ENCODE measurements around the gene SETD3. TPM values are rescaled to one million over a fixed set of nuclear protein-coding genes. Genes with fewer than 3 reads are reported as not detected.

SETD3 gene
- total and polyA plus RNA-seq, 2 donors, result 39.0 to 83.6 TPM

DNA sequence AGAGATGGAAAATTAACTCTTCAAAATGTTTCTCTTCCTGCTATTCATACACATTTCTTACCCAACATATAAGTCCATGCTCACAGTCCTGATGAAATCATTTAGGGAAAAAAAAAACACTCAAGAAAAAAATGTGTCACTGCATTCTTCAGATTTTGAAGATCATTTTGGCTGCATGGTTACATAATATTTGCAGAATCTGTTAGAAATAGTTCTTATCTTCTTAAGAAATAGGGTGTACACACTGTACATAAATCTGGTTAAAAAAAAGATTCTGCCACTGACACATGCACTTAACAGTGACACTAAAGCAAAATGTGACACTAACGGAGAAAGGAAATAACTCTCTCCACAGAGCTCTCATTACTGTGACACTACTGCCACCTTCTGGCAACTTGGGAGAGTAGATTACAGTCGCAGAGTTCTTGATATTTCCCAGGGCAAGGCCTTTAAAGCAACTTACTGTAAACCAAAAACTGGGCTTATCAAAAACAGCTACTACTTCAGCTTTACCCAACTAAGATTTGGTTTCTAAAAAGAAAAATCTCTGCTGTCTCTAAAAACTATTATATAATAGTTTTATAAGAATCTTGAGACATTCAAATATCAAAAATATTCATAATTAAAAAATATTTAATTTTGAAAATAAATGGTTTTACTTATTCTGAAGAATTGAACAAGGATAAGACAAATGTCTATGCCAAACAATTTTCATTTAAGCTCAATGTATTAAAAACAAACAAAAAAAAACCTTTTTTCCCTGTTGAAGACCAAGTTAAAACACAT lies 65.0 kb downstream of the SETD3 start:
- 6% methylated on average over 2 of the region's 2 CpGs for WGBS
- no peaks in the 10 kb centered on the region for H3K9me3 ChIP-seq (ENCODE audit: control insufficient read depth in 2 of 2, insufficient read depth in 1 of 2, low read length in 1 of 2)
- no peak overlapping the region for H3K27ac ChIP-seq (ENCODE audit: low read depth in 1 of 2, low read length in 1 of 2)
- H3K27me3 ChIP-seq (ENCODE audit: control insufficient read depth in 2 of 2, insufficient read depth in 1 of 2, low read length in 1 of 2), result no peaks in the 10 kb centered on the region
- H3K36me3 ChIP-seq (ENCODE audit: control insufficient read depth in 2 of 2, insufficient read depth in 2 of 2, low read length in 1 of 2), result peaks cover 3 to 22% of the 10 kb centered on the region in 2 donors
- no peak overlapping the region for H3K4me3 ChIP-seq (ENCODE audit: low read length in 2 of 2)
- peak; percentile 55 to 95 (median 92) for DNase-seq (ENCODE audit: low read depth in 6 of 9, low spot score in 9 of 9)
- peaks cover 0 to 3% of the 10 kb centered on the region in 2 donors for H3K4me1 ChIP-seq (ENCODE audit: control insufficient read depth in 2 of 2, insufficient read depth in 2 of 2, low read length in 2 of 2)

DNA sequence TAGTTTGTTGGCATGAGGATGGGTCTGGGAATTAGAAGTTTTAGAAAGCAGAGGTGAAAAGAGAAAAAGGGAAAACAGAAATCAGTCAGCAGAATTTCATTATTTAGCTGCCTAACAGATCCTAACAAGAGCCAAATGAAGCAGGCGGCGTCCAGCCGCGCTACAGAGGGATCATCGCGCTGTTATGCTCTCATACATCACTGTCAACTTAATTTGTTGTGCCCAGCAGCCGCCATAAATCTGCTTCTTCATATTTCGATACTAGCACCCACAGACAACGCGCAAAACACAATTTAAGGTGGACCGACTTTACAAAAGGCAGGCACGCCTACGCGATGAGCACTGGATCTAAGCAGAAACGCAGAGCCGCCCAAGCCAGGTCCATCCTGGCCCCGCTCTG lies 66.7 kb downstream of the SETD3 start:
- no peaks in the 10 kb centered on the region for H3K9me3 ChIP-seq (ENCODE audit: control insufficient read depth in 2 of 2, insufficient read depth in 1 of 2, low read length in 1 of 2)
- H3K4me3 ChIP-seq (ENCODE audit: low read length in 2 of 2), result no peak overlapping the region
- H3K4me1 ChIP-seq (ENCODE audit: control insufficient read depth in 2 of 2, insufficient read depth in 2 of 2, low read length in 2 of 2), result peaks cover 0 to 3% of the 10 kb centered on the region in 2 donors
- no peaks in the 10 kb centered on the region for H3K27me3 ChIP-seq (ENCODE audit: control insufficient read depth in 2 of 2, insufficient read depth in 1 of 2, low read length in 1 of 2)
- H3K36me3 ChIP-seq (ENCODE audit: control insufficient read depth in 2 of 2, insufficient read depth in 2 of 2, low read length in 1 of 2), result peaks cover 6 to 31% of the 10 kb centered on the region in 2 donors
- 94% methylated on average over 17 of the region's 17 CpGs for WGBS
- DNase-seq (ENCODE audit: low read depth in 6 of 9, low spot score in 9 of 9), result no peak
- peak overlapping the region in 1 of 2 donors; percentile 25 for H3K27ac ChIP-seq (ENCODE audit: low read depth in 1 of 2, low read length in 1 of 2)

DNA sequence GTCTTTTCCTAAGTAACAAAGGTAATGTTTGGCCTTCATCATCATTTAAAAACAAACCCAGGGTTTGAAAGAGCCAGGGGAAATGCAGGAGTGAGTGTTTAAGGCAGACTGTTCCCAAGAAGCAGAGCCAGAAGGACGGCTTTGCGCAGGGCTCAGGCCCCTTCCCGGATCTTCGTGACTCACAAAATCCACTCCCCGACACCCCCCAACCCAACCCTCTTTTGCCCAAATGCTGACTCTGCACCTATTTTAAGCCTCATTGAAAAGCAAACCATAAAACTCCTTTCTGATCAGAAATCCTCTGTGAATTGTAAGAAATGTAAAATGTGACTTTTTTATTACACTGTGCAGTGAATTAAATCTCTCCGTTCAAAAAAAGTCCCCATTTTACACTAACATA lies 67.5 kb downstream of the SETD3 start:
- Histone ChIP-seq H3K9me3 (ENCODE audit: control insufficient read depth in 2 of 2, insufficient read depth in 1 of 2, low read length in 1 of 2) (no peaks in the 10 kb centered on the region), H3K27ac (ENCODE audit: low read depth in 1 of 2, low read length in 1 of 2) (no peak overlapping the region), H3K36me3 (ENCODE audit: control insufficient read depth in 2 of 2, insufficient read depth in 2 of 2, low read length in 1 of 2) (peaks cover 6 to 34% of the 10 kb centered on the region in 2 donors), H3K4me3 (ENCODE audit: low read length in 2 of 2) (no peak overlapping the region), H3K27me3 (ENCODE audit: control insufficient read depth in 2 of 2, insufficient read depth in 1 of 2, low read length in 1 of 2) (no peaks in the 10 kb centered on the region), H3K4me1 (ENCODE audit: control insufficient read depth in 2 of 2, insufficient read depth in 2 of 2, low read length in 2 of 2) (peaks cover 0 to 3% of the 10 kb centered on the region in 2 donors)
- DNase-seq (ENCODE audit: low read depth in 6 of 9, low spot score in 9 of 9), result no peak
- WGBS, result 96% methylated on average over 6 of the region's 6 CpGs

DNA sequence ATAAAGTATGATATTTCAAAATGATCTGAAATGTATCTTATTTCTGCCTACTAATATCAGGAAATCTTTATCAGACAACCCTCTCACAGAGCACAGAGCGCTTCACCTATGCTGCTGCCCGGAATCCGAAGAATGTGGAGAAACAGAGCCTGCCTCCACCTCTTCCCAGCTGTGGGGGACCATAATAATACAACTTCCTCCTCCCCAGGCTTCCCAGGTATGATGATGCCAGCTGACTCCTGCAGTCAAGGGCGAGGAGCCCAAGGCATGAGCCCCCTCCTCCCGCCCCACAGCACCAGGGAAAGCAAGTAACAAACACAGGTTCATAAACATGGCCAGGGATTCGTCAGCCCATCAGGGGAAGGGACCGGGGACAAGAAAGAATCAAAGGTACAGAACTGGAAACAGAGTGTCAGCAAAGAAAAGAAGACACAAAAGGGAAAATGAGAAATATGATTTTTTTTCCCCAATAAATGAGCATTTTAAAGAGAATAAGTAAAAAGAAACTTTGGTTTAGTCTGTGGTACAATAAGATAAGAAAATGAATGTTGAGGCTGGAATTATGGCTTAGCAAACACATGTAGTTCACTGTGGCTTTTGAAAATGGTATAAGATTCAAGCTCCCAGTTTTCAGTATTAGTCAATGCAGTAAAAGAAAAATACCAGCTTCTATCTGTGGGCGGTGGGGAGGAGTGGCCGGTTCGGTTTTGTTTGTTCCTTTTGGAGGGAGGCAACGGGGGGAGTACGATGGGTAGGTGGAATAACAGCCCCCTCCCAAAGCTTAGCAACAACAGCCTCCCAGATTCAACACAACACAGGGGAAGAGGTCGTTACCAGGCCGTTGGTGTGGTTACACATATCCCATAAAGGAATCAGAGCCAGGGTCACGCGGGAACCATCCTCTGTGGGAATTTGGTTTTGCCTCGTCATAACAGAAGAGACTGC lies 68.3 kb downstream of the SETD3 start:
- Histone ChIP-seq H3K4me1 (ENCODE audit: control insufficient read depth in 2 of 2, insufficient read depth in 2 of 2, low read length in 2 of 2) (peaks cover 0 to 3% of the 10 kb centered on the region in 2 donors), H3K27me3 (ENCODE audit: control insufficient read depth in 2 of 2, insufficient read depth in 1 of 2, low read length in 1 of 2) (no peaks in the 10 kb centered on the region), H3K4me3 (ENCODE audit: low read length in 2 of 2) (no peak overlapping the region), H3K36me3 (ENCODE audit: control insufficient read depth in 2 of 2, insufficient read depth in 2 of 2, low read length in 1 of 2) (peaks cover 6 to 35% of the 10 kb centered on the region in 2 donors), H3K9me3 (ENCODE audit: control insufficient read depth in 2 of 2, insufficient read depth in 1 of 2, low read length in 1 of 2) (no peaks in the 10 kb centered on the region), H3K27ac (ENCODE audit: low read depth in 1 of 2, low read length in 1 of 2) (no peak overlapping the region)
- no peak for DNase-seq (ENCODE audit: low read depth in 6 of 9, low spot score in 9 of 9)
- WGBS, result 93% methylated on average over 17 of the region's 17 CpGs

DNA sequence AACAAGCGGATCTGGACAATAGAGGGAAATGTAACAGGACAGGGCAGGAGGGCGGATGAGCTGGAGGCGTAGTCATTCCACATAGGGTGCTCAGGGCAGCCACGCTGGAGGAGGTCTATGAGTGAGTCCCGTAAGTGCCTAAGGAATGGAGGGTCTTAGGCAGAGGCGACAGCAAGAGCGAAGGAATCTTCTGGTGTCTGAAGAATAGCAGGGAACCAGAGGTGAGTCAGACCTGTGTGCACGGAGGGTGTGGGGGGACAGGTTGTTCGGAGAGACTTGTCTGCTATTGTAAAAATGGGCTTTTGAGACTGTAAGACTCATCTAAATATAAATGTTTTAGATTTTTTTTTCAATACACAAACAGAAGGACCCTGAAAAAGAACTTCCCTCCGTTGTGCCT lies 70.6 kb downstream of the SETD3 start:
- no peak for DNase-seq (ENCODE audit: low read depth in 6 of 9, low spot score in 9 of 9)
- Histone ChIP-seq H3K4me1 (ENCODE audit: control insufficient read depth in 2 of 2, insufficient read depth in 2 of 2, low read length in 2 of 2) (peaks cover 0 to 3% of the 10 kb centered on the region in 2 donors), H3K9me3 (ENCODE audit: control insufficient read depth in 2 of 2, insufficient read depth in 1 of 2, low read length in 1 of 2) (no peaks in the 10 kb centered on the region), H3K4me3 (ENCODE audit: low read length in 2 of 2) (no peak overlapping the region), H3K27ac (ENCODE audit: low read depth in 1 of 2, low read length in 1 of 2) (no peak overlapping the region), H3K27me3 (ENCODE audit: control insufficient read depth in 2 of 2, insufficient read depth in 1 of 2, low read length in 1 of 2) (no peaks in the 10 kb centered on the region), H3K36me3 (ENCODE audit: control insufficient read depth in 2 of 2, insufficient read depth in 2 of 2, low read length in 1 of 2) (peaks cover 10 to 40% of the 10 kb centered on the region in 2 donors)
- 99% methylated on average over 10 of the region's 10 CpGs for WGBS

DNA sequence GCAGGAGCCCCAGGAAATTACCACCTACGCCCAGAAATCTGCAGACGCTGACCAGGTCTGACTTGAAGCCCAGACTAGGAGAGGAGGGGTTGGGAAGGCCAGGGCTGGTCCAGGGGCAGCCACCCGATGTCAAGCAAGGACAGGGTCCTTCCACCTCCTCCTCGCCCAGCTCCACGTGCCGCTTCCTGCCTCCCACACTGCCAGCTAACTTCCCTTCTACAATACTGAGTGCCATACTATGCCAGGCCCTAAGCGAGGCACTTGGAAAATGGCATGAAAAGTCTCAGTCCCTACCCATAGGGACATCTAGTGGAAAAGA lies 71.7 kb downstream of the SETD3 start:
- H3K27me3 ChIP-seq (ENCODE audit: control insufficient read depth in 2 of 2, insufficient read depth in 1 of 2, low read length in 1 of 2), result no peaks in the 10 kb centered on the region
- peaks cover 14 to 43% of the 10 kb centered on the region in 2 donors for H3K36me3 ChIP-seq (ENCODE audit: control insufficient read depth in 2 of 2, insufficient read depth in 2 of 2, low read length in 1 of 2)
- H3K4me1 ChIP-seq (ENCODE audit: control insufficient read depth in 2 of 2, insufficient read depth in 2 of 2, low read length in 2 of 2), result peaks cover 0 to 3% of the 10 kb centered on the region in 2 donors
- H3K4me3 ChIP-seq (ENCODE audit: low read length in 2 of 2), result no peak overlapping the region
- WGBS, result 98% methylated on average over 7 of the region's 7 CpGs
- no peak for DNase-seq (ENCODE audit: low read depth in 6 of 9, low spot score in 9 of 9)
- H3K27ac ChIP-seq (ENCODE audit: low read depth in 1 of 2, low read length in 1 of 2), result no peak overlapping the region
- no peaks in the 10 kb centered on the region for H3K9me3 ChIP-seq (ENCODE audit: control insufficient read depth in 2 of 2, insufficient read depth in 1 of 2, low read length in 1 of 2)

DNA sequence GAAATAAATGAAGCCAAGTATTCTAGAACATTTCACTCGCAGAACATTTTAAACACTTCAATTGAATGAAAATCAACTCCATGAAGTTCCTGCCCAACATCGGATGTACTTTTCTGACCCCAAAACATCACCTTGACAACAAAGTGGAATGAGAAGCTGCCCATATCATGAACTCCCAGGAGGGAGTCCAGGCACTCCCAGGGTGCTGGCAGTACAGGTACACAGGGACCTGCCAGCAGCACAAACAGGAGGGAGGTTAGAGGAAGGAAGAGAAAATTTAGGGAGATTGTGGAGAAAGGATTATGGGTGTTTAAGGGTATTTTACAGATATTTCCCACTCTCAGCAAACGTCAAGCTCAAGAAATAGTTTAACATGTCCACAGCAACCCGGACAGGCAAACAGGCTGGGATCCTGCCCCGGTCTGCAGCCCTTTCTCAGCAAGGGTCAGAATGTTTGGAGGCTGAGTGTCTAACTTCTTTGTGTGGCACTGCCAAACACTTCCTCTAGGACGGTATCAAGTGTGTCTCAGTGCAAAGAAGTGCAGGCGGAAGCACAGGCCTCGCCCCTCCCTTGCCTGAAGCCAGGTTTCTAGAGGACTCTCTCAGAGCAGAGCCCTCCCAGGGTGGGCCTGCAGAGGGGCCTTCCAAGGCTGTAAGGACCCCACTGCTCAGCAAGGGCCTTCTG lies 72.2 kb downstream of the SETD3 start:
- Histone ChIP-seq H3K4me3 (ENCODE audit: low read length in 2 of 2) (no peak overlapping the region), H3K36me3 (ENCODE audit: control insufficient read depth in 2 of 2, insufficient read depth in 2 of 2, low read length in 1 of 2) (peaks cover 14 to 39% of the 10 kb centered on the region in 2 donors), H3K27ac (ENCODE audit: low read depth in 1 of 2, low read length in 1 of 2) (no peak overlapping the region), H3K27me3 (ENCODE audit: control insufficient read depth in 2 of 2, insufficient read depth in 1 of 2, low read length in 1 of 2) (no peaks in the 10 kb centered on the region), H3K4me1 (ENCODE audit: control insufficient read depth in 2 of 2, insufficient read depth in 2 of 2, low read length in 2 of 2) (peaks cover 0 to 3% of the 10 kb centered on the region in 2 donors), H3K9me3 (ENCODE audit: control insufficient read depth in 2 of 2, insufficient read depth in 1 of 2, low read length in 1 of 2) (no peaks in the 10 kb centered on the region)
- no peak for DNase-seq (ENCODE audit: low read depth in 6 of 9, low spot score in 9 of 9)
- 96% methylated on average over 8 of the region's 8 CpGs for WGBS

DNA sequence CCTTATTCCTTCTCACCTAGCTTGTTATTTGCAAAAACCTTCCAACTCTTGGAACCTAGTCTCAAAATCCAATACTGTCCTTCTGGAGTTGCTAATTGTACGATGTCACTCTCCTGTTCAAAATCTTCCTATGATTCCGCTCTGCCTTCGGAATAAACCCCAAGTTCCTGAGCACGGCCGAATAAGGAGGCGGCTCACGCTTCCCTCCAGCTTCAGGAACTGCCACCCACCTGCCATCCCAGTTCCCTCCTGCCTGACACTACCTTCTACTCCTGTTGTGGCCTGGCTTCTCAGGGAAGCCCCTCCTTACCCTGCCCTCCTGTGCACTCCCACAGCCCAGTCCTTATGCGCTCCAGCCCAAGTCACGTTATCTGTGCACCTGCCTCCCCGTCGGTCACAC lies 73.2 kb downstream of the SETD3 start:
- Histone ChIP-seq H3K4me3 (ENCODE audit: low read length in 2 of 2) (no peak overlapping the region), H3K36me3 (ENCODE audit: control insufficient read depth in 2 of 2, insufficient read depth in 2 of 2, low read length in 1 of 2) (peaks cover 14 to 33% of the 10 kb centered on the region in 2 donors), H3K9me3 (ENCODE audit: control insufficient read depth in 2 of 2, insufficient read depth in 1 of 2, low read length in 1 of 2) (no peaks in the 10 kb centered on the region), H3K4me1 (ENCODE audit: control insufficient read depth in 2 of 2, insufficient read depth in 2 of 2, low read length in 2 of 2) (peaks cover 0 to 5% of the 10 kb centered on the region in 2 donors), H3K27me3 (ENCODE audit: control insufficient read depth in 2 of 2, insufficient read depth in 1 of 2, low read length in 1 of 2) (no peaks in the 10 kb centered on the region), H3K27ac (ENCODE audit: low read depth in 1 of 2, low read length in 1 of 2) (no peak overlapping the region)
- 94% methylated on average over 11 of the region's 11 CpGs for WGBS
- no peak for DNase-seq (ENCODE audit: low read depth in 6 of 9, low spot score in 9 of 9)
